Keratinocyte (primary cell): ENCODE data around the gene MAPKAPK5. TPM values are rescaled to one million over a fixed set of nuclear protein-coding genes. Genes with fewer than 3 reads are reported as not detected.

Experiments used
- DNase-seq: peaks from one replicate; pipeline ENCODE4 v3.0.0-alpha.2; 2011; ENCODE audit warnings: low read depth, missing footprints, low spot score
- FAIRE-seq: peaks from 2 replicates; lab custom pipeline; 2011; peaks lifted over from hg19 to GRCh38; lab: Jason Lieb, UNC
- H2AFZ ChIP-seq: 2 replicates; pipeline ENCODE4 v1.6.0; 2012; ENCODE audit warnings: low read length, control low read depth, inconsistent platforms; ENCODE audit not compliant: control insufficient read depth
- H3K27ac ChIP-seq: 2 replicates; pipeline ENCODE4 v1.5.1; 2011; ENCODE audit warnings: low read length; ENCODE audit not compliant: control insufficient read depth, insufficient read depth
- H3K27me3 ChIP-seq: 3 replicates; pipeline ENCODE4 v1.6.0; 2011; ENCODE audit warnings: low read length; ENCODE audit not compliant: control insufficient read depth, insufficient read depth; ENCODE audit errors: extremely low read depth
- H3K36me3 ChIP-seq, 2 experiments: 2 replicates in 1 of 2; 3 replicates in 1 of 2; pipeline ENCODE4 v1.5.1; 2011; ENCODE audit warnings: low read length in 2 of 2, mild to moderate bottlenecking in 1 of 2; ENCODE audit not compliant: control insufficient read depth in 2 of 2, insufficient read depth in 2 of 2; ENCODE audit errors: extremely low read depth in 1 of 2
- H3K4me1 ChIP-seq: 3 replicates; pipeline ENCODE4 v1.5.1; 2011; ENCODE audit warnings: low read length; ENCODE audit not compliant: control insufficient read depth, insufficient read depth; ENCODE audit errors: extremely low read depth
- H3K4me2 ChIP-seq: 3 replicates; pipeline ENCODE4 v1.6.0; 2011; ENCODE audit warnings: low read depth, low read length; ENCODE audit not compliant: control insufficient read depth, insufficient read depth; ENCODE audit errors: extremely low read depth
- H3K4me3 ChIP-seq, 3 experiments: fragments of 200-600 bp in 1 of 3; sonication (generic) in 1 of 3; 2 replicates in 2 of 3; 3 replicates in 1 of 3; pipeline ENCODE4 v1.5.1; 2011 to 2016; ENCODE audit warnings: low read length in 3 of 3, mild to moderate bottlenecking in 3 of 3, control low read depth in 2 of 3, inconsistent platforms in 1 of 3, low read depth in 1 of 3, mixed read lengths in 1 of 3, mixed run types in 1 of 3, moderate library complexity in 1 of 3; ENCODE audit not compliant: control insufficient read depth in 2 of 3, insufficient read depth in 2 of 3; ENCODE audit errors: extremely low read depth in 1 of 3
- H3K79me2 ChIP-seq: 2 replicates; pipeline ENCODE4 v1.6.0; 2012; ENCODE audit warnings: low read length; ENCODE audit not compliant: control insufficient read depth, insufficient read depth
- H3K9ac ChIP-seq: 3 replicates; pipeline ENCODE4 v1.6.0; 2011; ENCODE audit warnings: low read length; ENCODE audit not compliant: control insufficient read depth, insufficient read depth; ENCODE audit errors: extremely low read depth
- H3K9me1 ChIP-seq: 3 replicates; pipeline ENCODE4 v1.6.0; 2011; ENCODE audit warnings: low read length; ENCODE audit not compliant: control insufficient read depth, insufficient read depth; ENCODE audit errors: extremely low read depth
- H3K9me3 ChIP-seq: 2 replicates; pipeline ENCODE4 v1.5.1; 2012; ENCODE audit warnings: low read depth, low read length; ENCODE audit not compliant: control insufficient read depth
- H4K20me1 ChIP-seq: 3 replicates; pipeline ENCODE4 v1.6.0; 2011; ENCODE audit warnings: low read length; ENCODE audit not compliant: control insufficient read depth, insufficient read depth; ENCODE audit errors: extremely low read depth
- EZH2 ChIP-seq: IDR thresholded peaks from one replicate; pipeline ENCODE4 v1.6.1; 2012; ENCODE audit warnings: inconsistent platforms, mild to moderate bottlenecking, low read length, moderate library complexity
- dilution Hi-C: fragments of 300-500 bp; cut with MboI; formaldehyde crosslinking; loops from one replicate; pipeline ENCODE4 v1.7.0; 2020; ENCODE audit warnings: low sequenced_read_pairs; ENCODE audit not compliant: extremely low pct_ligation_motif_present
- polyA plus RNA-seq, 5 experiments: library from polyadenylated mRNA; depleted of rRNA in 3 of 5; stranded (reverse) in 3 of 5; stranded (forward) in 1 of 5; unstranded in 1 of 5; fragments of >200 nt; gene quantifications; 1 replicate in 1 of 5; 2 replicates in 3 of 5; 3 replicates in 1 of 5; pipeline versions ENCODE4 v1.2.1 to v1.2.3, GENCODE V29; 2011 to 2012; ENCODE audit warnings: missing spikeins in 2 of 5, low read depth in 1 of 5, low replicate concordance in 1 of 5
- TF ChIP-seq, protein P1 (sequence below), 3 experiments: IDR thresholded peaks in 1 of 3; conservative IDR thresholded peaks in 1 of 3; optimal IDR thresholded peaks in 1 of 3; 2 replicates in 2 of 3; 3 replicates in 1 of 3; pipeline versions ENCODE3 to v1.5.1; 2011; ENCODE audit warnings: low read length in 3 of 3, mild to moderate bottlenecking in 3 of 3, moderate library complexity in 2 of 3, control low read depth in 1 of 3, inconsistent platforms in 1 of 3; ENCODE audit not compliant: insufficient read depth in 2 of 3; ENCODE audit errors: extremely low read depth in 1 of 3

Gene MAPKAPK5
- polyA plus RNA-seq, 1 donor (not counting 4 experiments of a cell fraction or from before 2014, with no cell fraction given) = 39.1 TPM

DNA sequence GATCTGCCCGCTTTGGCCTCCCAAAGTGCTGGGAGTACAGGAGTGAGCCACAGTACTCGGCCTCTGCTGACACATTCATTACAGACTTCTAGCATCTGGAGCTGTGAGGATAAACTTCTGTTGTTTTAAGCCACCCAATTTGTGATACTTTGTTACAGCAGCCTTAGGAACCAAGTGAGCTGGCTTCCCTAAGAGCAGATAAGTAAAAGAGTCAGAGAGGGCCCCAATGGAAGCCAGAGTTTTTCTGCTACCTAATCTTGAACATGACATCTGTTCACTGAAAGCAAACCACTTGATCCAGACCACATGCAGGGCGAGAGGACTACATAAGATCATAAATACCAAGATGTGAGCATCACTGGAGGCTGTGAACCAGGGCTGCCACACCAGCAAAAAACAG, 3.7 kb upstream of the MAPKAPK5 start:
- FAIRE-seq = no peak
- H4K20me1 ChIP-seq = no peaks in the 10 kb centered on the region
- H3K79me2 ChIP-seq = peaks cover 35% of the 10 kb centered on the region
- H2AFZ ChIP-seq = no peak overlapping the region
- no peak overlapping the region for H3K4me2 ChIP-seq
- no peak overlapping the region for H3K27ac ChIP-seq
- peaks cover 0 to 13% of the 10 kb centered on the region in 2 experiments for H3K36me3 ChIP-seq
- DNase-seq = no peak
- H3K4me3 ChIP-seq = no peak overlapping the region
- no peaks in the 10 kb centered on the region for H3K9me3 ChIP-seq
- peaks cover 2% of the 10 kb centered on the region for H3K9me1 ChIP-seq
- H3K9ac ChIP-seq = no peak overlapping the region
- H3K4me1 ChIP-seq = peaks cover 7% of the 10 kb centered on the region
- TF ChIP-seq EZH2 = no peak
- TF ChIP-seq, protein P1, sequence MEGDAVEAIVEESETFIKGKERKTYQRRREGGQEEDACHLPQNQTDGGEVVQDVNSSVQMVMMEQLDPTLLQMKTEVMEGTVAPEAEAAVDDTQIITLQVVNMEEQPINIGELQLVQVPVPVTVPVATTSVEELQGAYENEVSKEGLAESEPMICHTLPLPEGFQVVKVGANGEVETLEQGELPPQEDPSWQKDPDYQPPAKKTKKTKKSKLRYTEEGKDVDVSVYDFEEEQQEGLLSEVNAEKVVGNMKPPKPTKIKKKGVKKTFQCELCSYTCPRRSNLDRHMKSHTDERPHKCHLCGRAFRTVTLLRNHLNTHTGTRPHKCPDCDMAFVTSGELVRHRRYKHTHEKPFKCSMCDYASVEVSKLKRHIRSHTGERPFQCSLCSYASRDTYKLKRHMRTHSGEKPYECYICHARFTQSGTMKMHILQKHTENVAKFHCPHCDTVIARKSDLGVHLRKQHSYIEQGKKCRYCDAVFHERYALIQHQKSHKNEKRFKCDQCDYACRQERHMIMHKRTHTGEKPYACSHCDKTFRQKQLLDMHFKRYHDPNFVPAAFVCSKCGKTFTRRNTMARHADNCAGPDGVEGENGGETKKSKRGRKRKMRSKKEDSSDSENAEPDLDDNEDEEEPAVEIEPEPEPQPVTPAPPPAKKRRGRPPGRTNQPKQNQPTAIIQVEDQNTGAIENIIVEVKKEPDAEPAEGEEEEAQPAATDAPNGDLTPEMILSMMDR (optimal IDR thresholded peaks at IDR 0.05 in 1 of 3, IDR thresholded peaks at IDR 0.05 in 1 of 3, conservative IDR thresholded peaks at IDR 0.05 in 1 of 3; ENCODE audit: extremely low read depth in 1 of 3, insufficient read depth in 2 of 3, low read length in 3 of 3) = no peak
- dilution Hi-C loops = no loop called here
- no peaks in the 10 kb centered on the region for H3K27me3 ChIP-seq

DNA sequence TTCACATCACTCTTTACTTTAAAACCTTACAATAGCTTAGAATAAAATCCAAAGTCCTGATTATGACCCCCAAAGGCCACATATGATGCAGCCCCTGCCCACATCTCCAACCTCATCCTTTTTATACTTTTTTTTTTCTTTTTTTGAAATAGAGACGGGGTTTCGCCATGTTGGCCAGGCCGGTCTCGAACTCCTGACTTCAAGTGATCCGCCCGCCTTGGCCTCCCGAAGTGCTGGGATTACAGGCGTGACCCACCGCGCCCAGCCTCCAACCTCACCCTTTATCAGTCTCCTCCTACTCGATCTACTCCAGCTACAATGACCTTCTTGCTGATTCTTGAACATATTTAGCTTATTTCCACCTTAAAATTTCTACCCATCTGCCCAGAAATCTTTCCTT, 1.2 kb upstream of the MAPKAPK5 start:
- DNase-seq (no peak), FAIRE-seq (no peak)
- H3K36me3 ChIP-seq = peaks cover 3 to 15% of the 10 kb centered on the region in 2 experiments
- peak overlapping the region; percentile 73 to 78 (median 77) for H3K4me3 ChIP-seq
- peak overlapping the region; percentile 97 for H2AFZ ChIP-seq
- no peaks in the 10 kb centered on the region for H4K20me1 ChIP-seq
- peak overlapping the region; percentile 59 for H3K4me2 ChIP-seq
- dilution Hi-C loops = no loop called here
- H3K9ac ChIP-seq = peak overlapping the region; percentile 97
- peaks cover 2% of the 10 kb centered on the region for H3K9me1 ChIP-seq
- no peaks in the 10 kb centered on the region for H3K9me3 ChIP-seq
- no peaks in the 10 kb centered on the region for H3K27me3 ChIP-seq
- no peak for TF ChIP-seq EZH2
- TF ChIP-seq, protein P1 (optimal IDR thresholded peaks at IDR 0.05 in 1 of 3, IDR thresholded peaks at IDR 0.05 in 1 of 3, conservative IDR thresholded peaks at IDR 0.05 in 1 of 3; ENCODE audit: extremely low read depth in 1 of 3, insufficient read depth in 2 of 3, low read length in 3 of 3) = no peak
- H3K4me1 ChIP-seq = peaks cover 7% of the 10 kb centered on the region
- H3K79me2 ChIP-seq = peaks cover 60% of the 10 kb centered on the region
- H3K27ac ChIP-seq = peak overlapping the region; percentile 88
